22Rv1 (cell line): ENCODE data around the gene TAX1BP1.

ENCODE experiments used
- H3K27ac ChIP-seq: fragments of 450-650 bp; 2 replicates; pipeline ENCODE4 v1.5.1; 2017
- ZFX ChIP-seq: fragments of 450-650 bp; IDR thresholded peaks from 2 replicates; pipeline ENCODE4 v1.6.1; 2017; ENCODE audit warnings: antibody characterized with exemption, borderline replicate concordance
- TF ChIP-seq, protein P1 (sequence below): fragments of 450-650 bp; IDR thresholded peaks from 2 replicates; pipeline ENCODE4 v1.5.1; 2017; ENCODE audit warnings: mild to moderate bottlenecking

TAX1BP1 gene

DNA sequence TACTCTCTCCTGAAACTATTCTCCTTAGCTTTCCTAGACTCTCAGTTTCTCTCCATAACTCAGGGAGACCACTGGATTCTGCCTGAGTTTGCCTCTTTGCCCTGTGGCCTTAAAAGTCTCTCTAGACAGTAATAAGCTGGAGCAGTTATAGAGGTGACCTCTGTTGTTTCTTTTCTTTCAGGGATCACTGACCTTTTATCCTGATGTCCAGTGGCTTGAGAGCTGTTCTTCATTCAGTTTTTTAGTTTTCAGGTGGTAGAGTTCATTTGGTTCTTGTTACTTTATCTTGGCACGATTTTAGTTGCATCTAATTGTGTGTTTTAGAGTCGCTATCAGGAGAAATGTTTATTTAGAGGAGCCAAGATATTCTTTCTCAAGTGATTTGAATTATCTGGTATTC is 37.7 kb downstream of the TAX1BP1 start:
- TF ChIP-seq, protein P1, sequence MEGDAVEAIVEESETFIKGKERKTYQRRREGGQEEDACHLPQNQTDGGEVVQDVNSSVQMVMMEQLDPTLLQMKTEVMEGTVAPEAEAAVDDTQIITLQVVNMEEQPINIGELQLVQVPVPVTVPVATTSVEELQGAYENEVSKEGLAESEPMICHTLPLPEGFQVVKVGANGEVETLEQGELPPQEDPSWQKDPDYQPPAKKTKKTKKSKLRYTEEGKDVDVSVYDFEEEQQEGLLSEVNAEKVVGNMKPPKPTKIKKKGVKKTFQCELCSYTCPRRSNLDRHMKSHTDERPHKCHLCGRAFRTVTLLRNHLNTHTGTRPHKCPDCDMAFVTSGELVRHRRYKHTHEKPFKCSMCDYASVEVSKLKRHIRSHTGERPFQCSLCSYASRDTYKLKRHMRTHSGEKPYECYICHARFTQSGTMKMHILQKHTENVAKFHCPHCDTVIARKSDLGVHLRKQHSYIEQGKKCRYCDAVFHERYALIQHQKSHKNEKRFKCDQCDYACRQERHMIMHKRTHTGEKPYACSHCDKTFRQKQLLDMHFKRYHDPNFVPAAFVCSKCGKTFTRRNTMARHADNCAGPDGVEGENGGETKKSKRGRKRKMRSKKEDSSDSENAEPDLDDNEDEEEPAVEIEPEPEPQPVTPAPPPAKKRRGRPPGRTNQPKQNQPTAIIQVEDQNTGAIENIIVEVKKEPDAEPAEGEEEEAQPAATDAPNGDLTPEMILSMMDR, result no peak
- no peak for TF ChIP-seq ZFX
- no peak overlapping the region for H3K27ac ChIP-seq

DNA sequence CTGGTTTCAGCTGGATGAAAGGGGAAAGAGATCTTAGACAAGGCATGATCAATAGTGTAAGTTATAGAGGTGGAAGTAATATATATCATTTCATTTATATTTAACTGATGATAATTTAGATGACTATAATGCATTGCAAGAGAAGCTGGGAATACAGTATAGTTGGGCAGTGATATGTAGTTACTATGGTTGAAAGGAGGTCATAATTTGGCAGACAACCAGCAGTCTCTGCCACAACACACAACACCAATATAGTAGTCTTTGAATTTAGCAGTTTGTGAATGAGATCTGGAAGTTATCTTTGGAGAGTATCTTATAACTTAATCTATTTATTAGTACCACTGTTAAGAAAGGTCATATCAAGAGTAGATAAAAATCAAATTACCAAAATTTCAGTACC is 39.9 kb downstream of the TAX1BP1 start:
- TF ChIP-seq ZFX, result no peak
- TF ChIP-seq, protein P1, result no peak
- no peak overlapping the region for H3K27ac ChIP-seq

DNA sequence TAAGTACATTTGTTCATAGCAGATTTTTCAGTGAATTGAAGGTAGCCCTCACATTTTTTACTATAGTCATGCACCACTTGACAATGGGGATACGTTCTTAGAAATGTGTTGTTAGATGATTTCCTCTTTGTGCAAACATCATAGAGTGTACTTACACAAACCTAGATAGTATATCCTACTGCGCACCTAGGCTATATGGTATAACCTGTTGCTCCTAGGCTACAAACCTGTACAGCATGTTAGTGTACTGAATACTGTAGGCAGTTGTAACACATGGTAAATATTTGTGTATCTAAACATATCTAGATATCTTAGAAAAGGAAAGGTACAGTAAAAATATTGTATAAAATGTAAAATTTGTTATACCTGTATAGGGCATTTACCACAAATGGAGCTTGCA is 41.2 kb downstream of the TAX1BP1 start:
- TF ChIP-seq ZFX, result no peak
- TF ChIP-seq, protein P1, result no peak
- no peak overlapping the region for H3K27ac ChIP-seq

DNA sequence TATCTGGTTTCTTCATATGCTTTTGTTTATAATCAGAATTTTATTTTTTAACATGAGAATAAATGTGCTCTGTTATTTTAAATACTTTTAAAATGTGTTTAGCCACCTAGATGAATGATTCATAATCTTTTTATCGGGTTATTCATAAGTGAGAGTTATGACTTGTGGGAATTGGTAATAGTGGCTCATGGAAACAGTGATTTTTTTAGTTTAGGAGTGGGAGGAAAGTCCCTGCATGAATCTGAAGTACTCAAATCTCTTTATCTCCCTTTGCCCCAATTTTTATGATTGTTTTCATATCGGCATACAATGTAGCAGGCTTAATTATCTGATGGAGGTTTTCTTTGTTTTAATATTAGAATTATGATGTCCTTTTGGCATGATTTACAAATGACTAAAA is 42.9 kb downstream of the TAX1BP1 start:
- no peak overlapping the region for H3K27ac ChIP-seq
- no peak for TF ChIP-seq ZFX
- TF ChIP-seq, protein P1, result no peak

DNA sequence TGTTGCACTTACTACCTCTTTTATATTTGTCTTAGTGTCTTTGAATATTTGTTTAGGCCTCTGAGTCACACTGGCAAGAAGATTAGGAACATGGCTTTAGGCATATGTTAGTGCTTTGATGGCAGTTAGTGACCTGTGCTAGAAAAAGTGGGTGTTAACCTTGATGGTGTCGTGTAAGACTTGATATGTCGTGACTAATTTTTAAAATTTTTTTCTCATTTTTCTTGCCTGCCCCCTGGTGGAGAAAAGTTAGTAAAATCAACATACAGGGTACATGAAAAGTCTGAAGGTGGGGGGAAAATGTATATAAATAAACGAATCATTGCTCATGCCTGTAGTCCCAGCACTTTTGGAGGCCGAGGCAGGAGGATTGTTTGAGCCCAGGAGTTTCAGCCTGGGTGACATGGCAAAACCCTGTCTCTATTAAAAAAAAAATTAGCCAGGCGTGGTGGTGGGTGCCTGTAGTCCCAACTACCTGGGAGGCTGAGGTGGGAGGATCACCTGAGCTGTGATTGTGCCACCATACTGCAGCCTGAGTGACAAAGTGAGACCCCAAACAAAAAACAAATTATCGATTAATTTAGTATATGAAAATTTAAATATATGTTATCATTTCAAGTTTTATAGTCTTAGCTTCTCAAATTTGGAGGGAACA is 44.6 kb downstream of the TAX1BP1 start:
- TF ChIP-seq, protein P1, result peak; percentile 81
- TF ChIP-seq ZFX, result no peak
- H3K27ac ChIP-seq, result no peak overlapping the region

DNA sequence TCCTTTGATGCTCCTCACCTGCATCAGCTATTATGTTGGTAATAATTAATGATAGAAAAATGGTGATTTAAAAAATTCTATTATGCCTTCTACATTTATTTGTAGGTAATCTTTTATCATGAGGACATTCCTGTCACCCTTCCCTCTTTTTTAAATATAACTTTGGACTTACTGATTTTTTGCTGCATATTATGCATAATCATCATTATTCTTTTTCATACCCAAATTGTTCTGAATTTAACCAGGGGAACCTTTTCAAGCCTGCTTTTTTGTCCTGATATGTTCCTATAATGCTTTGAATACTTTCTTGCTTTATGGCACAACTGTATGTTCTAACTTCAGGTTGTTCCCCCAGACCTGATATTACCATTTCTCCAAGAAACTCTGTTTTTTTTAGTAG is 48.5 kb downstream of the TAX1BP1 start:
- no peak for TF ChIP-seq ZFX
- TF ChIP-seq, protein P1, result no peak
- no peak overlapping the region for H3K27ac ChIP-seq

DNA sequence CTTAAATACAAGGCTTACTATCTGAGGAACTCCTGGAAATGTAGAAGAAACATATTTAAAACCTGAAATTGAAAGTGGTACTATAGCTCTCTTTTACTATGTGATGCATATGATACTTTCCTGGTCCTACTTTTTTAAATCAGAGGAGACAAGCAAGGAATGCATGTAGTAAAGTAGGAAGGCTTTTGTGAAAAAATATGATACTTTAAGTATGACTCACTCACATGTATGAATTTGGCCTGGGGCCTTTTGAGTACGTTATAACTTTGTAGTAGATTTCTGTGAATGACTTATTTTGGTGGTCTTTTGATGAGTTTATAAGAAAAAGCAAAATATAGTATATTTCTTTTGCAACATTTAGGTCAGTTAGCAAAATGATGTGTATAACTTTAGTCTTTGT is 53.8 kb downstream of the TAX1BP1 start:
- H3K27ac ChIP-seq, result no peak overlapping the region
- TF ChIP-seq ZFX, result no peak
- TF ChIP-seq, protein P1, result no peak
